HG03064 (cell line): ENCODE measurements around the gene APOBEC4.
A peak's percentile ranks its signal among the peaks of the same experiment; 100 is the strongest.

ENCODE experiments used
- ATAC-seq: cut with Tn5 transposase; IDR thresholded peaks from one replicate; pipeline ENCODE4 v1.9.1; 2021; ENCODE audit warnings: low read depth; ENCODE audit not compliant: unreplicated experiment

Gene APOBEC4

DNA sequence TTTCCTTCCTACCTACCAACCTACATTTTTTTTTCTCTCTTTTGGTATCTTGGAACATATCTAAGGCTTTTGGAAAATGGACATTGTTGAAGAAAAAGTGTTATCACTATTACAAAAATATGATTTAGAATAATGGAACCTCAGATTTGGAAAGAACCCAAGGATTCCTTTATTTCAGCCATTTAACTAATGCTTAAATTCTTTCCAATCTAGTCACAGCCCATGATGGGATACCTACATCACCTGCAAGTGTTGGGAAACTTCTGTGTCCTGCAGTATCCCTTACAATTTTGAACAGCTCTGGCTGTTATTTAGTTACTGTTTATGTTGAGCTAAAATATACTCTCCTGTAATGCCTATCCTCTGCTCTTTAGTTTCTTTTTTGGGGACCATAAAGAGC, 22.3 kb upstream of the APOBEC4 start:
- ATAC-seq = no peak

- ATAC-seq = no peak
These were observed 21.8 kb upstream of the APOBEC4 start for GRCh38 chr1:183674886-183675285.

GRCh38 chr1:183674339-183674738, 21.2 kb upstream of the APOBEC4 start:
- no peak for ATAC-seq

- ATAC-seq = no peak
These were observed 20.6 kb upstream of the APOBEC4 start for GRCh38 chr1:183673605-183674323.

DNA sequence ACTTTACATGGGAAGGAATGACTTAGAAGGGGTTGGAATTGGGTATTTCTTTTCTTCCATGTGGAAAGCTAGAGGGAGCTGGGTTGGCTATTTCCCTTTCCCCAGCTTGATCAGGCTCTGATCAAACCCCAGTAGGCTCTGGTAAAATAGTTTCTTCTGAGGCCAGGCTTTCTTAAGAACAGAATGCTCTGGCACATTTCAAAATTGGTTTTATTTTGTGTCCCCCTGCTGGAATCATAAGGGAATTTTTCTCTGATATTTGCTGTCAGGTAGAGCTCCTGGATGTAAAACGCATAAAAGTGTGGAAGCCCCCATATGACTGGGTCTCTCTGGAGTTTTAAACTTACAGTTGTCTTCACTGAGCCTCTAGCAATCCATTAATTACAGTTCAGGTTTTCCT, 17.1 kb upstream of the APOBEC4 start:
- ATAC-seq = no peak

- no peak for ATAC-seq
These were observed 3.2 kb upstream of the APOBEC4 start for GRCh38 chr1:183656355-183656754.

GRCh38 chr1:183655562-183656075, 2.5 kb upstream of the APOBEC4 start:
- peak; percentile 54 for ATAC-seq

DNA sequence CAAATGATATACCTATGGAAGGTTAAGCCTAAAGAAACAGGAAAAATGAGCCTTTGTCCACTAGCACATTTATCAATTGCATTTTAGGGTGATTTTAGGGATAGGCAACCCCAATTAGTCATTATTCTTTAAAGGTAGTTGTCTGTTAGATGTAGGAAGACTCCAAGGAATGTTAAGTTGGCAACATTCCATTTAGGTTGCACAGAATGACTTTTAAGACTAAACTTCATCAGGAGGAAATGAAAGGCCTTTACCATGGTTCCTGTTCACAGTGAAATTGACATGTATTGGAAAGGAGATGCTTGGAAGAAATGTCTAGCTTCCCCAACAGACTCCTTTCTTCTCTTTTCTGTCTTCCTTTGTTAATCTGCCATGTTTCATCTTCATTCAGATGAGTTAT, 1.6 kb upstream of the APOBEC4 start:
- ATAC-seq = no peak

GRCh38 chr1:183653876-183654451, 848 bp upstream of the APOBEC4 start:
- ATAC-seq = no peak

DNA sequence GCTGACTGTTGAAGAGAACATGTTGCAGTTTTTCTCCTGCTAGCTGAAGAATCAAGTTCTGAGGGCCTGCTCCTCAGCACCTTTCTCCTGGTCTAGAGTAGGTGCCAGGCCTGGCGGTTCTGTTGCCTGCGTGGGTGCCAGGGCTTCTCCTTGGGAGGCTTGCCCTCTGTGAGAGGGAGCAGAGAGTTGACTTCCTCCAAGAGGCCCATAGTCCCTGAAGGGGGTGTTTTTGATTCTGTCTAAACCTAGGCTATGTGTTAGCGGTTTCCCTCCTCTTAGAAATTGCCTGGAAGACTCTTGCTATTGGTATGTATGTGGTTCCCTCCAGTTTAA, 312 bp upstream of the APOBEC4 start:
- no peak for ATAC-seq

GRCh38 chr1:183652107-183652506, 1.0 kb downstream of the APOBEC4 start:
- no peak for ATAC-seq

- ATAC-seq = no peak
These were observed 1.5 kb downstream of the APOBEC4 start for GRCh38 chr1:183651612-183652011.

- no peak for ATAC-seq
These were observed 5.1 kb downstream of the APOBEC4 start for GRCh38 chr1:183648042-183648441.

DNA sequence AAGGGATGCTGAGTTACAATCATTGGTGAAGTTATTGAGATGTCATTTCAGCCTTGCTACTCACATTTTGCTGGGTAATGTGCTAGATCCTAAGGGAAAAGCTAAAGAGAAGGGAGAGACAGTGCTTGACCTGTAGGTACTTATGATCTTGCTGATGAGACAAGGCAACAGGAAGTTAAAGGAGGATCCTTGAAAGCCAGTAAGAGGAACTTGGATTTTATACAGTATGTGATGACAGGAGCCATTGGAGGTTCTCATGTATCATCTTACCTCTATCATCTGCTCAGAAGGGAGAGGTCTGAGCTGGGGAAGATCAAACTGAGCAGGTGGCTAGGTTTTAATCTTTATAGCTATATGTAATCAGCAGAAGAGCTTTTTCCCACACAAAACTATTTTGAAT, 6.3 kb downstream of the APOBEC4 start:
- ATAC-seq = no peak

GRCh38 chr1:183645531-183645930, 7.6 kb downstream of the APOBEC4 start:
- ATAC-seq = no peak

- no peak for ATAC-seq
These were observed 10.9 kb downstream of the APOBEC4 start for GRCh38 chr1:183642166-183642565.

GRCh38 chr1:183640193-183640592, 12.9 kb downstream of the APOBEC4 start:
- ATAC-seq = no peak

- no peak for ATAC-seq
These were observed 14.3 kb downstream of the APOBEC4 start for GRCh38 chr1:183638649-183639387.

DNA sequence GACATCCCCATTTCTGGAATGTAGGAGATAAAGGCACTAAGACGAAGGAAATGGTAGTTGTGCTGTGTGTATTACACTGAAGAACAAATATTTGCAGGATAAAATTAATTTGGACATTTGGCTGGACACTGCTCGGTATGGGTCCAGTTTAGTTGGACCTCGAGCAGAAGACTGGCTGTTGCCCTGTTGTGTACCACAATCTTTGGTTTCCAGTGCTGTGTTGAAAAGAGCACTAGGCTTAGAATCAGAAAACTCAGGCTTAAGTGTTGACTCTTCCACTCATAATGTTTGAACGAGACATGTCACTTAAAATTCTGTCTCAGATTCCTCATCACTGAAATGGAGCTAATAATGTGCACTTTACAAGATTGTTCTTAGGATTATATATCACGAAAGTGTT, 16.3 kb downstream of the APOBEC4 start:
- no peak for ATAC-seq

- ATAC-seq = no peak
These were observed 16.8 kb downstream of the APOBEC4 start for GRCh38 chr1:183636334-183636682.

- peak; percentile 82 for ATAC-seq
These were observed 17.3 kb downstream of the APOBEC4 start, which contains the start of gene ARPC5 for GRCh38 chr1:183635606-183636333. Gene ARPC5 (minus strand): TSS chr1:183635783. CDS start chr1:183635659, 124 bp downstream.
